NCI-H1092 (cell line): ENCODE results near the gene MYF6.

Experiments
- DNase-seq: peaks from one replicate; lab custom pipeline; 2025; lab: John Stamatoyannopoulos, UW

Gene MYF6

DNA sequence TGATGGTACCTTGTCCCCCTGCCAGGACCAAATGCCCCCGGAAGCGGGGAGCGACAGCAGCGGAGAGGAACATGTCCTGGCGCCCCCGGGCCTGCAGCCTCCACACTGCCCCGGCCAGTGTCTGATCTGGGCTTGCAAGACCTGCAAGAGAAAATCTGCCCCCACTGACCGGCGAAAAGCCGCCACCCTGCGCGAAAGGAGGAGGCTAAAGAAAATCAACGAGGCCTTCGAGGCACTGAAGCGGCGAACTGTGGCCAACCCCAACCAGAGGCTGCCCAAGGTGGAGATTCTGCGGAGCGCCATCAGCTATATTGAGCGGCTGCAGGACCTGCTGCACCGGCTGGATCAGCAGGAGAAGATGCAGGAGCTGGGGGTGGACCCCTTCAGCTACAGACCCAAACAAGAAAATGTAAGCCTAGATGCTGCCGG lies 410 bp downstream of the MYF6 start:
- DNase-seq, result no peak

DNA sequence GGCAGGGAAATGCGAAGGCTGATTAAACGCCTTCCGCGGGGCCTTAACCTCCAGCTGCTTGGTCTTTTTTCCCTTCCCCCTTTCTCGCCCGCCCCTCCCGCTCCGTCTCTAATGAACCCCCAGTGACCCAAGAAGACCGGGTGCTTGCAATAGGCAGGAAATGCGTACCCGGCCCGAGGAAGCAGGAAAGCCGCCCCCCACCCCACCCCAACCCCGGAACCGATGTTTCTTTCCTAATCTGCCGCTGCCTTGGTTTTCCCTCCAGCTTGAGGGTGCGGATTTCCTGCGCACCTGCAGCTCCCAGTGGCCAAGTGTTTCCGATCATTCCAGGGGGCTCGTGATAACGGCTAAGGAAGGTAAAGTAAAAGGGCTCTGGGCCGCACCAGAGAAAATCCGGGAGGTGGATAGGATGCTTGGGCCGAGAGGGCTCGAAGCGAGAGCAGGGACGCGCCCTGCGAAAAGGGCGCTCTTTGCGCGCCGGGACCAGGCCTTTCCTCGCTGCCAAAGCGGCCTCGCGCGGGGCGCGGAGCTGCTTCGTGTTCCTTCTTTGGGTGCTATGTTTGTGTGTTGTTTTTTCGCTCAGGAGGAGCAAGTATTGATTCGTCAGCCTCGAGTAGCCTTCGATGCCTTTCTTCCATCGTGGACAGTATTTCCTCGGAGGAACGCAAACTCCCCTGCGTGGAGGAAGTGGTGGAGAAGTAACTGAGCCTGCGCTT lies 983 bp downstream of the MYF6 start:
- no peak for DNase-seq

DNA sequence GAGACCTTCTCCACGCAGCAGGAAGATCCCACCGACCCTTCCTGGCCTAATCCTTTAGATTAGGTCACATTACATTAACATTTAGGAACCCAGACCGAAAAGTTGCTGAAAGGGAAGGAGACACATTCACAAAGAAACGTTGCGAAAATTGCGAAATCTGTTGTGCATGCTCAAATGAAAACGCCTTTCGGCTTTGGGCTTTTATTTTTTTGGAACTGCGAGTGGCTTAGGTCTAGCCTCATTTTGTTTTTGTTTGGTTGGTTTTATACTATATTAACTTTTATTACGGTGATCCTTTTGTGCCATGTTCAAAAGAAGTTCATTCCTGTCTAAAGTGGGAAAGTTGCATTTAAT lies 1.5 kb downstream of the MYF6 start:
- DNase-seq, result no peak

DNA sequence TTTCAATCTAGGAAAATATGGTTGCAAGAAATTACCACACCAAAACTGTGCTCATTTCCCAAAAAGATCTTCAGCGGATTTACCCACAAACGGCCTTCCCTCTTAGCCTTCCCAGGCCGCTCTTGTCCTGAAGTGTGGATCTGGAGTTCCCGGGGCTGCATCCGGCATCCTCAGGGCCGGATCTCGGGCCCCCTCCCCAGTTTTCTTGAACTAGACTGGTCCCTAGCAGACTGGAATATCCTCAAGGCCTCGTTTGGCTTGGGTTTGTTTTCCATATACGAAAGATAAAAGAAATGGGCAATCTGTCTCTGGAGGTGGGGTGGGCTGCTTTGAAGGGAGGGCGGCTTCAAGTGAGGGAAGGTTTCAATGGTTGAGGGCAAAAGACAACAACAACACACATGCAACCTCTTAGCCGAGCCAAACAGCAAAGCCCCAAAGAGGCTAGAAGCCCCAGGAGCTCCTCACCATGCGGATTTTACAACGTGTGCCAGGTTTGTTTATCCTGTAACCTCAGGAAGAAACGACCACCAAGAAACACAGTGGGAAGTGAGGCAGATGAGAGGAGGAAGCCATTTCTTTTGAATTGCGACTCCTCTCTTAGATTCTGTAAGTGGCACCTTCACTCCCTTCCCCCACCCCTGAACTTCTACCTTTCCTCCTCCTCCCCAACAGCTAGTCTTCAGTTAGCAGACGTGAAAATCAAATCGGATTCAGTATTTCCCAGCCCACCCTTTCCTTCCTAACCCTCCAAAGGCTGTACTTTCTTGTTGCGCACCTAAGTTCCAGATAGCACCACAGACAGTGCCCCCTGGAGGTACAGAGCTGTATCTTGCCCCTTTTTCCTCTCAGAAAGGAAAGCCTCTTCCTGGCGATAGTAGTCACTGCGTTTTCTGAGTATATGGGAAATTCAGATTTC lies 2.6 kb downstream of the MYF6 start:
- DNase-seq, result no peak

DNA sequence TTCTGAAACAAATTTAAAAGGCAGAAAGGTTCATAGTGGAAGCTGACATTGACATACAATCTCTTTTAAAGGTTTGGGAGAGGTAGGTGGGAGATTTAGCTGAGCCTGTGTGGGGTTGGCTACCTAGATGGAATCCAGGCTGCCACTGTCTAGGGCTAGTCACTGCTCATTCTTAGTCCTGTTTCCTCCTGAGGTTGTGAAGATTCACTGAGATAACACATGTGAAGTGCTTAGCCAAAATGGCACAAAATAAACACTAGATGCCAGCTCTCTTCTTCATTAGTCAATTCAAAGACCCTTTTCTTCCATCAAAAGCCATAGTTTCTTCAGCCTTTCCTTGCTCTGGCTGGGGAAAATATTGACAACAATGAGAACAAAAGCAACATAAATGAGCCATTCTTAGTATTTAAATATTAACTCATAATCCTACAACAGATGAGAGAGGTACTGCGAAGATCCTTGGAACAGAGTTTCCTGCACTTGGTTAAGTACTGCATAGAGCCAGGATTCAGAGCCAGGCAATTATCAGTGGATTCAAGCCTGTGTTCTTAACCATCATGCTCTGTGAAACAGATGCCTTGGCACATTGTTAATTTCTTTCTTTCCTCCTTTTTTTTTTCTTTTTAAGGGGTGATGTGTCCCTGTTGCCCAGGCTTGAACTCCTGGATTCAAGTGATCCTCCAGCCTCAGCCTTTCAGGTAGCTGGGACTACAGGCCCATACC lies 3.5 kb downstream of the MYF6 start:
- DNase-seq, result no peak

DNA sequence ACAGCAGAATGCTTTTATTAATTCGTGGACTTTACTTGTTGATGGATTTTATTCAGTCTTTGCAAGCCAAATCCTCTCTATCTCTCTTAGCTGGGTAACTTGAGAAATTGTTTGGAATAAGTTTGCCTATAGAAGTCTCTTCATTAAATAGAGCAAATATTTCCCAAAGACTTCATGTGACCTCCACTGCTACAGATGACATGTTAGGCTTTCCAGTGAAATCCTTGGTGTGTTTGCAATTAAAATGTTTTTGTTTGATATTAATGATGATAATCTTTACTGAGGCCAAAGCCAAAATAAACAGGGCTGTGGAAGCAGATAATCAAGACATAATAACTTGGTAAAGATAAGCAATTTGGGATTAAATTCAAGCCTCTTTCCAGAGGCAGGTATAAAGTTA lies 4.4 kb downstream of the MYF6 start:
- no peak for DNase-seq

DNA sequence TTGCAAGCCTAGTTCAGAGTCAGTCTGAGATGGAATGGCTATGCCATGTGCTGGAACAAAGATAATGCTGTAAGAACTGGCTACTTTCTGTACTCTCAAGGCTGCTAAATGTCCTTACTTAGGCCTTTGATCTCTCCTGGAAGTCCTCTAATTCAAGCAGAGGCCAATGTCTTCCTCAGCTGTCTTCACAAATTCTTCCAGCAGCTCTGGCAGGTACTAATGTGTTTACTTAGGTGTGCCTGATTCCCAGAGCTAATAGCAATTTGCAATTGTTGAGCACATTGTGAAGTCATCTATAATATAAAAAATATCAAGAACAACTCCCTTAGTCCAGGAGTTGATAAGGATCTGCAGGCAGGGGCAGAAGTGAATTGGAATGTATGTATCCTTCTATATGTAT lies 5.4 kb downstream of the MYF6 start:
- no peak for DNase-seq

DNA sequence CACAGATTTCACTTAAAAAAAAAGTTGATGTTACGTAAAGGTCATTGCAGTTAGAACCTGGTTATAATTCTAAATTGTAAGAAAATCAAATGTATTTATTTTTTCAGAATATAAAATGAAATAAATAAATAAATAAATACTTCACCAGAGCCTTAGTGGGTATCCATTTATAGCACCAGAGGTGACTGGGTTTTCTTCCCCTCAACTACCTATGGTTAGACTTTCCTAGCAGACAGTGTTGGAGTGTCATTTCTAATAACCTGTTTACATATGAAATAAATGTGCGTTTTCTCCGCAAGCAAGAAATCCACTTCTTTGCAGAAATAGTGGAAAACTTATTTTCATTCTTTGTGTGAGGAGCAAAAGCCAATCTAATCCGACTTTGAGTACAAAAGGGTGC lies 6.0 kb downstream of the MYF6 start:
- DNase-seq, result no peak

DNA sequence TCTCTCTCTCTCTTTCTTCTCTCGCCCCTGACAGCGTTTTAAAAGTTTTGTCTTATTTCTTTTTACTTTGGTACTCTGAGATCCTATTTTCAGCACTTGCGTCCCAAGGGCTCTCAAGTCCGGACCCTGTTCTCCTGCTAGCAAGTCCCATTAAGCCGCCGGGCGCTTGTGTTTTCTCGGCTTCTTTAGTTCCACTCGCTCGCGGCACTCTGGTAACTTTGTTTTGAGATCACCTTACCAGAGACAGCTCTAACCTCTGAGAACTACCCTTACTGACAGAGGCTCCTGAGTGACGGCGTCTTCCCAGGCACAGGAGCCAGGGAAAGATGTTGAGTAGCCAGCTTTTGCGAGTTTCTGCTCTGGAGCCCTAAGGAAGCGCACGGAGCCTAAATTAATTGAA lies 6.6 kb downstream of the MYF6 start:
- no peak for DNase-seq

DNA sequence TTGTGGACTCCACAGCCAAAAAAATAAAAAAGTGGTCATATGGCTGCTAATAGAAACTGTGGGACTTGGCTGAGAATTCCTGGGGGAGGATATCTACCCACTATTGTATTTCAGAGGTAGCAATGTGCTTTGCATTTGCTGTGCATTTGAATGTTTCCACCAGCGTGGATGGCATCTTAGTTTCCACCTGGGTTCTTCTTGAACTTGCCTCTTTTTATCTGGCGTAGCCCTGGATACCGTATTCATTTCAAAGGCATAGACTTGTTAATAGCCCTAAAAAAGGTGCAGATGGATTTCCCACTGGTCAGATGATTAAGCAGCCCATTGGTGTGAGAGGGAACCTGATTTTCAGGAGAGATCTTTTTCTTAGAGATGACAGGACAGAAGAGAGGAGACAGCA lies 7.4 kb downstream of the MYF6 start:
- no peak for DNase-seq

DNA sequence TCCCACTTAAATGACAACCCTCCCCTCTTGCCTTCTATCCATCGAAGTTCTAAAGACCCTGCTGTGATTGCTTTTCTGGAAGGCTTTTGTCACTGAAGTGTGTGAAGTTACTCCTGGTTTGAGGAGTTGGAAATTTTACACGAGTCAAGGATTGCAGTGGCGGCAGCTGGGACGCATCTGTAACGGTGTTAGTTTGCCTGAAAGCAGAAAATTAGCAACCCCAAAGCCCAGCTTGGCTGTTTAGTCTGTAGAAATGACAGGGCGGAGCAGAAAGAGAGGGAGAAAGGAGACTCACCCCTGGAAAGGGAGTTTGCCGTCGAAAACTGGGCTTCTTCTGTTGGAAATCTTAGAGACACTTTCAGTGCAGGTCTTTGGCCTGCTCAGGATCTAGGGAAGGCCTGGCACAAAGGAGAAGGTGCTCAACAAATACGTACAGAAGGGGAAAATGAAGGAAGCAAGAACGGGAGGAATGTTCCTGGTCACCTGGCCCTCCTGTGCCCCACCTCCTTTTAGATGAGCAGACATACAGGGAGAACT lies 8.3 kb downstream of the MYF6 start:
- DNase-seq, result no peak

DNA sequence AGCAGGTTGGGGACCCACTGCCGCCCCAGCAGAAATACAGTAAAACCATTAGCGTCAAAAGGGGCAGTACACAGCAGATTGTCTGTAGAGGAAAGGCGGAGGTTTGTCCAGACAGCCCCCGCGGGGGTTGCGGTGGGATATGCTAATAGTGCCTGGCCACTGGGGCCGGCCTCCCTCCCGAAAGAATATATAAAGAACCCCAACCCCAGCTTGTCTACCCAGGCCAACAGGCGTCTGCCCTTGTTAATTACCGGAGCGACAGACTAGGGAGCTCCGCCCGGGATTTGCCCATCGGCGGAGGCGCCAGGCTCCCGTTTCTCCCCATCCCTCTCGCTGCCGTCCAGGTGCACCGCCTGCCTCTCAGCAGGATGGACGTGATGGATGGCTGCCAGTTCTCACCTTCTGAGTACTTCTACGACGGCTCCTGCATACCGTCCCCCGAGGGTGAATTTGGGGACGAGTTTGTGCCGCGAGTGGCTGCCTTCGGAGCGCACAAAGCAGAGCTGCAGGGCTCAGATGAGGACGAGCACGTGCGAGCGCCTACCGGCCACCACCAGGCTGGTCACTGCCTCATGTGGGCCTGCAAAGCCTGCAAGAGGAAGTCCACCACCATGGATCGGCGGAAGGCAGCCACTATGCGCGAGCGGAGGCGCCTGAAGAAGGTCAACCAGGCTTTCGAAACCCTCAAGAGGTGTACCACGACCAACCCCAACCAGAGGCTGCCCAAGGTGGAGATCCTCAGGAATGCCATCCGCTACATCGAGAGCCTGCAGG lies 9.4 kb downstream of the MYF6 start, which contains the start of gene MYF5:
Gene MYF5, plus strand, starts transcription at position 217 of the 774 bp plus-strand sequence. Its CDS starts 152 bp downstream, at position 369.
- DNase-seq, result no peak

DNA sequence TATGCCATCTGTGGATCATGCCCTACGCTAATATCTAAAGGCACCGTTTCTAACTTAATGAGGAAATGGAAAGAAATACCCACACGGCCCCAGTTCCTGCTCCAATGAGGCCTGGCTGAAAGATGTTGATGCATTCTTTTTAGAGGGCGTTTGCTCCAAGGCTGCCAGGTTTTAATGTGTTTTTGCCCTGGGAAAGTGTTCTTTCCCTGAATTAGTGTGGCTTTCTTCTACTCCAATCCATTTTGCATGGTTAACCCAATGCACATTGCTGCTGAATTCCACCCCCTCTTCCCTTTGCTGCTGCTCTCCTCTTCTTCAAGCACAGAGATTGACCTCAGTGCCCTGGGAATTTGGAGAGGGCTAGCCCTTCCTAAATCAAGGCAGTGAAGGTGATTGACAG lies 10.4 kb downstream of the MYF6 start:
- DNase-seq, result no peak

DNA sequence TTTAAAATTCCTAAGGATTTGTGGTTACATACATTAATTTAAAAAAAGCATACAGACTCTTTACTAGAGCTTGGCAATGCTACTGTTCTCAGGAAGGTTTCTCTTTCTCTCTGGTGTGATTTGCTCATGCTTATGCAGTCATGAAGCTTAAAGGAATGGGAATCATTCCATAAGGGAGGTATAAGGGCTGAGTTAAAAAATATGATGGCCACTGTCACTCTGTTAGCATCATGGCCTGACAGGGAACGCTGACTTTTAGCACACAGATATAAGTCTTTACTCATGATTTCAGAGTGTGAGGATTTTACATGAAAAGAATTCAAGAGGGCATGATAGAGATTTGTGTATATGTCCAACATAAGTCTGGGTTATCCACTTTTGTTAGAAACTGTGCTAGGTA lies 13.1 kb downstream of the MYF6 start:
- DNase-seq, result no peak

DNA sequence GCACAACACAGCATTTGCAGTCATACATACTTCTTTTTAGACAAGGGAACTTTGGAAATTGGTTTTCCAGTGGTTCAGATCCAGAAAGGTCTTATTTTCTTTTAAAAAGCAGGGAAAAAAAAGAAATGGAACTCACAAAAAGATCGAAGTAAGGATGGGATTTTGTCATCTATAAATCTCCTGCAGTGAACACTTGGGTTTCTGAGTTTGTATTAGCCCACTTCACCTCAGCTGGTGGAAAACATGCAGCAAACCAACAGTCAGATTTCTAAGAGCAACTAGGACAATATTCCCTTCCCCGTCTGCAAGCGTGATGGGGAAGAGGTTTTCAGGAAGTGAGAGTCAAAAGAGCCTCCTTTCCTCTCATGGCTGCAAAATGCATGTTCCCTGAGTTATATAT lies 13.9 kb downstream of the MYF6 start:
- no peak for DNase-seq

DNA sequence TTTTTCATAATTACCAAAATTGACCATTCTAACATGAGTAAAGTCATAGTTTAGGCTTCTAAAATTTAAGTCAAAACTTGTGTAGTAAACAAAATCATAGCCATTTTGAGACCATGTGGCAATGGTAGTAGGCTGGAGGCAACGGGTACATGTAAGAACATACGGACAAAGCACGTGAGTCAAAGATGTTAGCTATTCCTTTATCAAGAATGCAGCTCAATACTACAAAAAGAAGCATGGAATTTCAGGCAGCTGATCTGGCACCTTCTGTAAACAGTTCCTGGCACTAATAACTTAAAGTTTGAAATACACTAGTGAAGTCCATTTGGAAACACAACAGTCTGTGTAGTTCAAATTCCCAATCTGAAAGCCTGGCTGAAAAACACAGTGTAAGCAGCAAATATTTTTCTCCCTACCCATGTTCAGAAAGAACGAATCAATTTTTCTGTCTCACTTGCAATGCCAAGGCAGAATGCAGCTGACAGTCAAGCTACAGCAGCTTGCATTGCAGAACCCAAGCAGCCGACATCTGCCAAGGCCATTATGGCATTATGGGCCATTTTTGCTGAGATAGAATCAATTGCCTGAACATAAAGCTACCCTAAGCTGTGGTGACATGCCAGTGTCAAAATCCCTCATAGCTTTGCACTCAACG lies 38.5 kb downstream of the MYF6 start:
- DNase-seq, result no peak

DNA sequence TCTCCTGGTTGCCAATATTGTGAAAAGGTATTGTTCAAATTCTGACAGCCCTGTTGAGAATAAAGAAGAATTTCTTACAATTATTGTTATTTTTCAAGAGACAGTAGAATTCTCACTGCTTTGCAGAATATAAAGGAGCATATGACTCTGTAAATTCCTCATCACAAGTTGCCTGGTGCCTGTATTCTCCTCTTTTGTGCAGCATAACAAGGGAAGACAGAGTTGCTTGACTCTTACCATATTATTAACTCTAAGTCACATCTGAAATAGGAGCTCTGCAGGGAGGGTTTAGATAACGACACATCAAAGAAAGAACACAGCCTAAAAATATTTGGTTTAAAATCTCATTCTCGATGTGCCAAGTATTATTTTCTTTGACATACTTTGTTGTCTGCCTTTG lies 40.4 kb downstream of the MYF6 start:
- no peak for DNase-seq

DNA sequence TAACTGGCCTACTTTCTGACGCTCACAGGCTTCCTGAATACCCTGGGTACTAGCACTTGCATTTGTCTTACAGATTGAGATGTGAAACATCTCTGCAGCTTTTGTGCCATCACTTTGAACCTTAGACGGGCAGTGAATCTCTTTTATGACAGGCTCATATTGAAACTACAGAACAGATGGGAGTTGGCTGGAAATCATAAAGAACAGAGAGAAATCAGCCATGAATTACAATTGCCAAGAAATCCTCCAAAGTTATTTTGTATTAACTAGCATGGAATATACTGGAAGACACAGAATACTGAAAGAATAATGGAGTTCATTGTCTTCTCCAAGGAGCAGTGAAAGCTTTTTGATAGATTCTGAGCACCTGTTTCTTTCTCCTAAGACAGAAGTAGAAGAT lies 42.0 kb downstream of the MYF6 start:
- DNase-seq, result no peak

DNA sequence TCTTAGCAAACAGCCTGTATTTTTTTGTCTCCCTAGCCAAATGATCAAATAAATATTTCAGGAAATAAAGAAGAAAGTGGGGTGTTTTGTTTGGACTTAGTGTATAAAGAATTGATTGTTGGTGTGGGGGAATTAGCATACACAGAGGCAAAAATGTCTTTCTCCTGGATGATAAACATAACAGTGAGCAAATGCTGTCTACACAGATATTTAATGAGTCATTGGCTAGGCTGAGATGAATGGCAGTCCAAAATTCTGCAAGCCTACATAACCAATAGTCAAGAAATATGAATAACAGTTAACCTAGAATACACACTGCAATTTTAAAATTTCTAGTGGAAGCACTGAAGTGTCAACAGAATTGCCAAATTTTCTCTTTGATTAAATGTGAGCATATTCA lies 45.0 kb downstream of the MYF6 start:
- no peak for DNase-seq

DNA sequence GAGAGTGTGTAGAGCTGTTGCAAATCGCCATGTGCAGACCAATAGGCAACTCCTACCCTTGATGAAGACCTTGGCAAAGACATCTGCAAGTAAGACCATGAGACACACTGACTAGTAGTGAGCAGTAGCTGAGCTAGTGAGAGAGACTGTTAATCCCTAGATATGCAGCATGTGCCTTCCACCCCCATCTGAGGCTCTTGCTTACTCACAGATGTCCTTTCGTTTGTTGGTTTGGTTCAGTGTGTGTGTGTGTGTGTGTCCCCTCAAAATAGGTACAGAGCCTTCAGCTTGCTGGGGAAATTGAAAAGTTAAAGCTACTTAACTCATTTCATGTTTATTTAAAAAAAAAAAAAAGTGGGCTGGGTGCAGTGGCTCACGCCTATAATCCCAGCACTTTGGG lies 46.8 kb downstream of the MYF6 start:
- DNase-seq, result no peak

DNA sequence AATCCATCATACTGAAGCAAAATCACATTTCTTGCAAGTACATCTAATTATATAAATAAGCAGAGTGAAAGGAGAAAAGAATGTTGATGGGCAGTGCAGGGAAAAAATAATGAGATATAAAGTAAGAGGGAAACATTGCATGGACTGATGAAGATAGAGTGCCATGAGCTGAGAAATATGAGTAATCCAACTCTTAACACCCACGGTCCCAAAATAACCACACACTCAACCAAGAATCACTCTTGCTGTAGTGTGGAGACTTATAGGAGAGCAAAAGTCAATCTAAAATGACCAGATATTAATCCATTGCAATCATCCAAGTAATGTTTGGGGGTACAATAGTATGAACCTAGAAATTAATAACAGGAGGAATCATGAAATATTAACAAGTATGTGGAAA lies 49.4 kb downstream of the MYF6 start:
- DNase-seq, result no peak
